K562 (cell line): Measurements from ENCODE around the gene ARSK. TPM values are rescaled to one million over a fixed set of nuclear protein-coding genes. Genes with fewer than 3 reads are reported as not detected.

Source experiments
- ATAC-seq: fragments of 200-7000 bp; cut with Tn5 transposase; 3 replicates; pipeline ENCODE4 v1.9.1; 2020; ENCODE audit warnings: moderate library complexity
- BruUV-seq: library from RNA; stranded (reverse); fragments of 400-500 nt; replicated peaks from 2 replicates; lab custom pipeline; 2021; lab: Mats Ljungman, UMichigan
- CTCF ChIA-PET: fragments of 300-600 bp; formaldehyde crosslinking; extraction: SDS; loops from one replicate; lab custom pipeline; 2021; ENCODE audit warnings: low intra/inter-chr PET ratio; lab: Yijun Ruan, JAX
- POLR2A ChIA-PET: fragments of 300-600, 350-650 bp; sonication (Branson Sonifier 250); formaldehyde crosslinking; extraction: SDS; loops from one replicate; lab custom pipeline; 2021; ENCODE audit warnings: antibody characterized with exemption, inconsistent platforms; lab: Yijun Ruan, JAX
- DNase-seq, 4 experiments: peaks; one replicate each; pipeline versions ENCODE4 v3.0.0 to v3.0.0-alpha.2; 2011 to 2018; ENCODE audit warnings: low spot score in 3 of 4, mixed read lengths in 3 of 4; ENCODE audit errors: extremely low read depth in 1 of 4
- FAIRE-seq: peaks from 2 replicates; lab custom pipeline; 2011; peaks lifted over from hg19 to GRCh38; lab: Jason Lieb, UNC
- H2AFZ ChIP-seq: 2 replicates; pipeline ENCODE4 v1.6.0; 2011; ENCODE audit warnings: low read depth, low read length, control low read depth, inconsistent platforms
- H3K27ac ChIP-seq: fragments of 200-600 bp; 3 replicates; pipeline ENCODE4 v1.8.0; 2011; ENCODE audit warnings: low read depth, mild to moderate bottlenecking, control low read depth, inconsistent platforms, low read length, moderate library complexity, mixed read lengths; ENCODE audit errors: extremely low read depth
- H3K27me3 ChIP-seq, 2 experiments: fragments of 300-600 bp in 1 of 2; 2 replicates in 1 of 2; 3 replicates in 1 of 2; pipeline versions ENCODE4 v1.6.0 to v1.8.0; 2011; ENCODE audit warnings: inconsistent platforms in 2 of 2, low read length in 2 of 2, mild to moderate bottlenecking in 1 of 2, mixed read lengths in 1 of 2, moderate library complexity in 1 of 2; ENCODE audit not compliant: control insufficient read depth in 2 of 2, insufficient read depth in 2 of 2
- H3K36me3 ChIP-seq: fragments of 300-600 bp; 3 replicates; pipeline ENCODE4 v1.8.0; 2011; ENCODE audit warnings: mild to moderate bottlenecking, low read length, inconsistent platforms; ENCODE audit not compliant: control insufficient read depth, insufficient read depth
- H3K4me1 ChIP-seq, 2 experiments: fragments of 200-600 bp in 1 of 2; replicated peaks in 1 of 2; 2 replicates in 1 of 2; 3 replicates in 1 of 2; pipeline versions ENCODE4 v1.5.1 to v1.8.0; 2011; ENCODE audit warnings: inconsistent platforms in 2 of 2, low read length in 2 of 2, mild to moderate bottlenecking in 1 of 2, mixed read lengths in 1 of 2, moderate library complexity in 1 of 2; ENCODE audit not compliant: control insufficient read depth in 2 of 2, insufficient read depth in 2 of 2
- H3K4me2 ChIP-seq: 2 replicates; pipeline ENCODE4 v1.6.1; 2011; ENCODE audit warnings: low read length, control low read depth, inconsistent platforms, mixed read lengths; ENCODE audit not compliant: insufficient read depth
- H3K4me3 ChIP-seq: fragments of 200-600 bp; sonication (generic), shearing (Covaris generic); 2 replicates; pipeline ENCODE4 v1.5.1; 2016; ENCODE audit warnings: control low read depth, inconsistent platforms
- H3K79me2 ChIP-seq: fragments of 200-600 bp; 3 replicates; pipeline ENCODE4 v1.8.0; 2011; ENCODE audit warnings: low read length, inconsistent platforms; ENCODE audit not compliant: control insufficient read depth, insufficient read depth
- H3K9ac ChIP-seq, 2 experiments: 2 replicates each; pipeline versions ENCODE4 v1.6.0 to v1.6.1; 2011; ENCODE audit warnings: low read depth in 2 of 2, low read length in 2 of 2, control low read depth in 1 of 2, inconsistent platforms in 1 of 2, mild to moderate bottlenecking in 1 of 2, mixed read lengths in 1 of 2; ENCODE audit not compliant: insufficient read depth in 1 of 2
- H3K9me1 ChIP-seq: one replicate; pipeline ENCODE4 v1.6.0; 2011; ENCODE audit warnings: inconsistent platforms, mild to moderate bottlenecking, low read length, moderate library complexity; ENCODE audit not compliant: control insufficient read depth, insufficient read depth
- H3K9me3 ChIP-seq: replicated peaks from 2 replicates; pipeline ENCODE4 v1.5.1; 2011; ENCODE audit warnings: low read depth, low read length, inconsistent platforms; ENCODE audit not compliant: control insufficient read depth, insufficient read depth
- H4K20me1 ChIP-seq: replicated peaks from 2 replicates; pipeline ENCODE4 v1.6.1; 2011; ENCODE audit warnings: low read length, inconsistent platforms, mixed read lengths; ENCODE audit not compliant: control insufficient read depth, insufficient read depth
- CBX5 ChIP-seq: IDR thresholded peaks from 2 replicates; pipeline ENCODE4 v1.6.1; 2014; ENCODE audit warnings: low read depth, borderline replicate concordance
- ETV1 ChIP-seq: fragments of 450-650 bp; conservative IDR thresholded peaks from 2 replicates; pipeline ENCODE4 v1.6.1; 2016; ENCODE audit warnings: missing genetic modification characterization, control low read depth, low read depth, missing compliant biosample characterization
- HMG20A ChIP-seq: fragments of 450-650 bp; formaldehyde crosslinking; conservative IDR thresholded peaks from 2 replicates; pipeline ENCODE4 v1.4.0; 2020; ENCODE audit warnings: mild to moderate bottlenecking, mixed read lengths
- HNRNPH1 ChIP-seq: fragments of 200-400 bp; formaldehyde crosslinking; optimal IDR thresholded peaks from 2 replicates; pipeline ENCODE3; 2017; ENCODE audit warnings: low read depth, mild to moderate bottlenecking, low read length, moderate library complexity
- KLF1 ChIP-seq: fragments of 450-650 bp; IDR thresholded peaks from 2 replicates; pipeline ENCODE4 v1.6.1; 2016; ENCODE audit warnings: missing genetic modification characterization, missing compliant biosample characterization
- LEF1 ChIP-seq: fragments of 450-650 bp; IDR thresholded peaks from 2 replicates; pipeline ENCODE4 v1.6.1; 2016; ENCODE audit warnings: mild to moderate bottlenecking
- TCFL5 ChIP-seq: fragments of 250-450 bp; sonication (Bioruptor Pico); conservative IDR thresholded peaks from 2 replicates; pipeline ENCODE4 v1.6.1; 2021; ENCODE audit warnings: mild to moderate bottlenecking, moderate library complexity, matching md5 sums
- ZNF384 ChIP-seq: IDR thresholded peaks from 2 replicates; pipeline ENCODE4 v1.6.1; 2012; ENCODE audit warnings: low read depth, low read length, improper control_type of control experiment
- ZNF695 ChIP-seq: fragments of 450-650 bp; formaldehyde crosslinking; IDR thresholded peaks from 2 replicates; pipeline ENCODE4 v1.4.0; 2020; ENCODE audit warnings: mild to moderate bottlenecking, moderate library complexity
- WGBS: fragments of 100-300 bp; shearing (Covaris generic); methylation state at CpG from one replicate; pipeline ENCODE4 v1.1.6; 2016; ENCODE audit warnings: low coverage, mixed read lengths; ENCODE audit not compliant: insufficient coverage; ENCODE audit errors: missing lambda C conversion rate; 5-methylcytosine and 5-hydroxymethylcytosine counted together
- in situ Hi-C: fragments of 300-500 bp; cut with MboI; formaldehyde crosslinking; loops from 4 replicates; pipeline ENCODE4 v1.15.0; 2018; ENCODE audit warnings: inconsistent platforms, mixed read lengths
- intact Hi-C: fragments of 100-400 bp; cut with micrococcal nuclease; formaldehyde crosslinking; loops from 2 replicates; pipeline ENCODE4 v1.14.2; 2022
- polyA plus RNA-seq, 8 experiments: library from polyadenylated mRNA; depleted of rRNA in 4 of 8; stranded (reverse) in 5 of 8; unstranded in 3 of 8; fragments of >200 nt; fragmentation: Nextera tagmentation in 2 of 8; fragmentation: Illumina TruSeq in 1 of 8; extraction: Ambion mirVana in 2 of 8; extraction: Trizol in 1 of 8; gene quantifications; 2 replicates each; pipeline versions ENCODE4 v1.2.1 to v1.2.3, GENCODE V29; 2011 to 2014; ENCODE audit warnings: inconsistent platforms in 1 of 8, missing spikeins in 1 of 8
- total RNA-seq, 7 experiments: library from RNA; depleted of rRNA in 6 of 7; stranded (reverse); fragments of >200 nt in 6 of 7; fragmentation: Illumina TruSeq in 2 of 7; extraction: Trizol in 2 of 7; gene quantifications; 2 replicates each; pipeline versions ENCODE4 v1.2.1 to v1.2.3, GENCODE V29; 2011 to 2021; ENCODE audit warnings: low replicate concordance in 1 of 7
- TF ChIP-seq, protein P1 (sequence below): fragments of 200-800 bp; sonication (Bioruptor generic); IDR thresholded peaks from 2 replicates; pipeline ENCODE4 v1.6.1; 2016; ENCODE audit warnings: missing genetic modification characterization, missing compliant biosample characterization
- TF ChIP-seq, protein P2 (sequence below): sonication (generic); formaldehyde crosslinking; IDR thresholded peaks from 2 replicates; pipeline ENCODE4 v1.8.0; 2022; ENCODE audit warnings: mild to moderate bottlenecking, missing genetic modification reagents

Gene ARSK
- total and polyA plus RNA-seq, 9 of the 15 experiments (the other 6 are each of a cell fraction or from before 2014, with no cell fraction given): 2.7 to 9.4 (median 7.1) TPM

DNA sequence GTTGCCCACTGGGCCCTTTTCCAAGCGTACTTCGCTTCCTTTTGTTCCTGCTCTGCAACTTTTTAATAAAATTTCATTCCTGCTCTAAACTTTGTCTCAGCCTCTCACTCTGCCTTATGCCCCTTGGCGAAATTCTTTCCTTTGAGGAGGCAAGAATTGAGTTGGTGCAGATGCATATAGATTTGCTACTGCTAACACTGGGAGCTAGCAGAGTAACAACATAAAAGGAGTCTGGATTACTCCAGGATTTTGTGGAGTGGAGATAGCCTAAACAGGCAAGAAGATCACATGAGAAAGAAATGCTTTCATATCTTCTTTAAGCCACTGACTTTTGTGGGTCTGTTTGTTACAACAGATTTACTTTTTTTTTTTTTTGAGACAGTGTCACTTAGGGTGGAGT is 78.8 kb downstream of the ARSK start:
- Histone ChIP-seq H2AFZ (no peak overlapping the region), H3K36me3 (no peaks in the 10 kb centered on the region), H3K4me2 (no peak overlapping the region), H3K9ac (no peak overlapping the region), H3K27me3 (no peaks in the 10 kb centered on the region), H3K9me1 (no peaks in the 10 kb centered on the region), H4K20me1 (no peaks in the 10 kb centered on the region), H3K9me3 (no peaks in the 10 kb centered on the region), H3K27ac (no peak overlapping the region), H3K4me1 (peaks cover 0 to 13% of the 10 kb centered on the region in 2 experiments; a peak in 4 of 5 replicates), H3K79me2 (no peaks in the 10 kb centered on the region)
- ChIA-PET CTCF (no interaction called here), POLR2A (no interaction called here)
- DNase-seq (no peak), ATAC-seq (no peak), FAIRE-seq (no peak)
- in situ Hi-C loops: loop anchor here (25.0 kb wide), 1 partner anchor 704 kb away; no protein-coding TSS in a partner anchor
- intact Hi-C loops: no loop called here
- no TSS peak for BruUV-seq
- TF ChIP-seq CBX5: no peak
- 0 out of 2 replicates have a peak, but pooled peaks have one; percentile 29 for TF ChIP-seq ZNF384
- TF ChIP-seq, all 486 proteins: peak for 1
- no peak overlapping the region for H3K4me3 ChIP-seq
- WGBS: 64% methylated on average over 3 of the region's 3 CpGs

DNA sequence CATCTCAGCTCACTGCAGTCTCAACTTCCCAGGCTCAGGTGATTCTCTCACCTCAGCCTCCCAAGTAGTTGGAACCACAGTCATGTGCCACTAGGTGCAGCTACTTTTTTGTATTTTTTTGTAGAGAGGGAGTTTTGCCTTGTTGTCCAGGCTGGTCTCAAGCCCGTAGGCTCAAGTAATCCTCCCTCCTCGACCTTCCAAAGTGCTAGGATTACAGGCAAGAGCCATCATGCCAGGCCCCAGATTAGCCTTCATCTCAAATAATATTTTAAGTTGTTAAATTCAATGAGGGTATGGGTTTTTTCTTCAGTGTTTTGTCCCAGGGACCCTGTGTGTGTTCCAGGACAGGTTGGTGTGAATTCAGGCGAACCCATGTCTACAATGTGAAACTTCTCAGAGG is 79.2 kb downstream of the ARSK start:
- no peaks in the 10 kb centered on the region for H3K27me3 ChIP-seq
- in situ Hi-C loops: loop anchor here (25.0 kb wide), 1 partner anchor 703 kb away; no protein-coding TSS in a partner anchor
- 72% methylated on average over 3 of the region's 3 CpGs for whole genome bisulfite sequencing
- ChIA-PET POLR2A (no interaction called here), CTCF (no interaction called here)
- no peak for FAIRE-seq
- no peak overlapping the region for H3K4me3 ChIP-seq
- intact Hi-C loops: no loop called here
- H3K79me2 ChIP-seq: no peaks in the 10 kb centered on the region
- no peak overlapping the region for H3K9ac ChIP-seq
- H3K4me2 ChIP-seq: no peak overlapping the region
- H3K9me1 ChIP-seq: no peaks in the 10 kb centered on the region
- H3K36me3 ChIP-seq: no peaks in the 10 kb centered on the region
- no TSS peak for BruUV-seq
- H3K4me1 ChIP-seq: peaks cover 0 to 13% of the 10 kb centered on the region in 2 experiments; a peak in 4 of 5 replicates
- H3K27ac ChIP-seq: no peak overlapping the region
- H4K20me1 ChIP-seq: no peaks in the 10 kb centered on the region
- no peak overlapping the region for H2AFZ ChIP-seq
- H3K9me3 ChIP-seq: no peaks in the 10 kb centered on the region
- no peak for ATAC-seq
- DNase-seq: no peak
- TF ChIP-seq ETV1 (no peak), KLF1 (tag) (no peak), TCFL5 (CRISPR knock-in tag) (no peak), LEF1 (no peak), HMG20A (no peak), HNRNPH1 (no peak), ZNF695 (CRISPR knock-in tag) (no peak)
- TF ChIP-seq, protein P1, sequence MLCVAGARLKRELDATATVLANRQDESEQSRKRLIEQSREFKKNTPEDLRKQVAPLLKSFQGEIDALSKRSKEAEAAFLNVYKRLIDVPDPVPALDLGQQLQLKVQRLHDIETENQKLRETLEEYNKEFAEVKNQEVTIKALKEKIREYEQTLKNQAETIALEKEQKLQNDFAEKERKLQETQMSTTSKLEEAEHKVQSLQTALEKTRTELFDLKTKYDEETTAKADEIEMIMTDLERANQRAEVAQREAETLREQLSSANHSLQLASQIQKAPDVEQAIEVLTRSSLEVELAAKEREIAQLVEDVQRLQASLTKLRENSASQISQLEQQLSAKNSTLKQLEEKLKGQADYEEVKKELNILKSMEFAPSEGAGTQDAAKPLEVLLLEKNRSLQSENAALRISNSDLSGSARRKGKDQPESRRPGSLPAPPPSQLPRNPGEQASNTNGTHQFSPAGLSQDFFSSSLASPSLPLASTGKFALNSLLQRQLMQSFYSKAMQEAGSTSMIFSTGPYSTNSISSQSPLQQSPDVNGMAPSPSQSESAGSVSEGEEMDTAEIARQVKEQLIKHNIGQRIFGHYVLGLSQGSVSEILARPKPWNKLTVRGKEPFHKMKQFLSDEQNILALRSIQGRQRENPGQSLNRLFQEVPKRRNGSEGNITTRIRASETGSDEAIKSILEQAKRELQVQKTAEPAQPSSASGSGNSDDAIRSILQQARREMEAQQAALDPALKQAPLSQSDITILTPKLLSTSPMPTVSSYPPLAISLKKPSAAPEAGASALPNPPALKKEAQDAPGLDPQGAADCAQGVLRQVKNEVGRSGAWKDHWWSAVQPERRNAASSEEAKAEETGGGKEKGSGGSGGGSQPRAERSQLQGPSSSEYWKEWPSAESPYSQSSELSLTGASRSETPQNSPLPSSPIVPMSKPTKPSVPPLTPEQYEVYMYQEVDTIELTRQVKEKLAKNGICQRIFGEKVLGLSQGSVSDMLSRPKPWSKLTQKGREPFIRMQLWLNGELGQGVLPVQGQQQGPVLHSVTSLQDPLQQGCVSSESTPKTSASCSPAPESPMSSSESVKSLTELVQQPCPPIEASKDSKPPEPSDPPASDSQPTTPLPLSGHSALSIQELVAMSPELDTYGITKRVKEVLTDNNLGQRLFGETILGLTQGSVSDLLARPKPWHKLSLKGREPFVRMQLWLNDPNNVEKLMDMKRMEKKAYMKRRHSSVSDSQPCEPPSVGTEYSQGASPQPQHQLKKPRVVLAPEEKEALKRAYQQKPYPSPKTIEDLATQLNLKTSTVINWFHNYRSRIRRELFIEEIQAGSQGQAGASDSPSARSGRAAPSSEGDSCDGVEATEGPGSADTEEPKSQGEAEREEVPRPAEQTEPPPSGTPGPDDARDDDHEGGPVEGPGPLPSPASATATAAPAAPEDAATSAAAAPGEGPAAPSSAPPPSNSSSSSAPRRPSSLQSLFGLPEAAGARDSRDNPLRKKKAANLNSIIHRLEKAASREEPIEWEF (CRISPR knock-in tag): no peak
- TF ChIP-seq, protein P2, sequence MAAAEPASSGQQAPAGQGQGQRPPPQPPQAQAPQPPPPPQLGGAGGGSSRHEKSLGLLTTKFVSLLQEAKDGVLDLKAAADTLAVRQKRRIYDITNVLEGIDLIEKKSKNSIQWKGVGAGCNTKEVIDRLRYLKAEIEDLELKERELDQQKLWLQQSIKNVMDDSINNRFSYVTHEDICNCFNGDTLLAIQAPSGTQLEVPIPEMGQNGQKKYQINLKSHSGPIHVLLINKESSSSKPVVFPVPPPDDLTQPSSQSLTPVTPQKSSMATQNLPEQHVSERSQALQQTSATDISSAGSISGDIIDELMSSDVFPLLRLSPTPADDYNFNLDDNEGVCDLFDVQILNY: no peak
